Spleen (tissue), 7 donors: ENCODE data around the gene MGRN1.

ENCODE experiments used
- CTCF ChIP-seq, 11 experiments: fragments of 200-600 bp in 7 of 11; fragments of 450-650 bp in 4 of 11; sonication (generic) in 4 of 11; IDR thresholded peaks in 8 of 11; conservative IDR thresholded peaks in 3 of 11; 1 replicate in 7 of 11; 2 replicates in 4 of 11; pipeline versions ENCODE4 v1.4.0 to v1.8.0; 2016 to 2021; ENCODE audit warnings: antibody characterized with exemption in 11 of 11, inconsistent platforms in 4 of 11, mild to moderate bottlenecking in 1 of 11
- POLR2AphosphoS5 ChIP-seq, 3 donors: sonication (generic); formaldehyde crosslinking; IDR thresholded peaks; one replicate each; pipeline ENCODE4 v1.5.1; 2017; ENCODE audit warnings: antibody characterized with exemption in 3 of 3
- donor health status: DM: no; HTN: no; CAD: no; lungs with moderate emphysema.
- donor health status: DM: no; HTN: no; CAD: no.
- donor health status: DM: no; HTN: no; CAD: no.

- TF ChIP-seq CTCF (IDR thresholded peaks at IDR 0.05 in 8 of 11, conservative IDR thresholded peaks at IDR 0.05 in 3 of 11) (no peak), POLR2AphosphoS5 (IDR thresholded peaks at IDR 0.05) (no peak)
These were observed 6.7 kb upstream of the MGRN1 start for GRCh38 chr16:4617880-4618279.
